Right cardiac atrium (tissue), 5 donors: ENCODE data around the gene KTN1. TPM values are rescaled to one million over a fixed set of nuclear protein-coding genes. Genes with fewer than 3 reads are reported as not detected.
A peak's percentile ranks its signal among the peaks of the same experiment; 100 is the strongest.

ENCODE experiments used
- ATAC-seq, 2 donors: fragments of 200-7000 bp; cut with Tn5 transposase; one replicate each; pipeline versions ENCODE4 v1.8.0 to v1.9.1; 2020; ENCODE audit warnings: moderate library complexity in 2 of 2, mild to moderate bottlenecking in 1 of 2
- DNase-seq, 3 donors: peaks; one replicate each; pipeline ENCODE4 v3.0.0-alpha.2; 2020
- H3K27ac ChIP-seq: one replicate; pipeline ENCODE4 v1.5.1; 2013; ENCODE audit warnings: mild to moderate bottlenecking, low read length, control low read depth, moderate library complexity
- H3K27me3 ChIP-seq: one replicate; pipeline ENCODE4 v1.6.1; 2013; ENCODE audit not compliant: control insufficient read depth, insufficient read depth
- H3K4me1 ChIP-seq: one replicate; pipeline ENCODE4 v1.6.1; 2013; ENCODE audit warnings: low read length; ENCODE audit not compliant: control insufficient read depth, insufficient read depth
- H3K4me3 ChIP-seq: one replicate; pipeline ENCODE4 v1.5.1; 2013; ENCODE audit warnings: low read length, control low read depth
- H3K9me3 ChIP-seq: one replicate; pipeline ENCODE4 v1.6.1; 2013; ENCODE audit warnings: low read length; ENCODE audit not compliant: control insufficient read depth
- WGBS: extraction: QIAGEN DNeasy Blood & Tissue Kit; methylation state at CpG from one replicate; pipeline ENCODE4 v1.1.7; 2013; 5-methylcytosine and 5-hydroxymethylcytosine counted together
- intact Hi-C, 4 donors: fragments of 100-400 bp; cut with DNase I; formaldehyde crosslinking; loops; one replicate each; pipeline versions ENCODE4 v1.11.0 to v1.14.0; 2022 to 2023
- long read RNA-seq, 4 donors: library from polyadenylated mRNA; unstranded; transcript quantifications; one replicate each; pipeline ENCODE4 v2.0.0, GENCODE V29; 2020 to 2021
- polyA plus RNA-seq: library from polyadenylated mRNA; stranded (reverse); fragments of 200-250 nt; gene quantifications from one replicate; pipeline ENCODE4 v1.2.3, GENCODE V29; 2013
- total RNA-seq, 4 donors: library from RNA; stranded (reverse); fragmentation: NEBNext Ultra II Directional; extraction: Animal tissue kit (Norgen Biotek cat#: 25700); gene quantifications; one replicate each; pipeline ENCODE4 v1.2.1, GENCODE V29; 2021
- donor health status: healthy with polysubstance abuse.
- donor health status: DM: no; HTN: yes; CAD: no.
- donor health status: DM: no; HTN: no; CAD: no.
- donor health status: DM: no; HTN: yes; CAD: no; lungs with severe emphysema.
- donor health status: DM: yes; HTN: yes; CAD: no.

KTN1 gene, protein sequence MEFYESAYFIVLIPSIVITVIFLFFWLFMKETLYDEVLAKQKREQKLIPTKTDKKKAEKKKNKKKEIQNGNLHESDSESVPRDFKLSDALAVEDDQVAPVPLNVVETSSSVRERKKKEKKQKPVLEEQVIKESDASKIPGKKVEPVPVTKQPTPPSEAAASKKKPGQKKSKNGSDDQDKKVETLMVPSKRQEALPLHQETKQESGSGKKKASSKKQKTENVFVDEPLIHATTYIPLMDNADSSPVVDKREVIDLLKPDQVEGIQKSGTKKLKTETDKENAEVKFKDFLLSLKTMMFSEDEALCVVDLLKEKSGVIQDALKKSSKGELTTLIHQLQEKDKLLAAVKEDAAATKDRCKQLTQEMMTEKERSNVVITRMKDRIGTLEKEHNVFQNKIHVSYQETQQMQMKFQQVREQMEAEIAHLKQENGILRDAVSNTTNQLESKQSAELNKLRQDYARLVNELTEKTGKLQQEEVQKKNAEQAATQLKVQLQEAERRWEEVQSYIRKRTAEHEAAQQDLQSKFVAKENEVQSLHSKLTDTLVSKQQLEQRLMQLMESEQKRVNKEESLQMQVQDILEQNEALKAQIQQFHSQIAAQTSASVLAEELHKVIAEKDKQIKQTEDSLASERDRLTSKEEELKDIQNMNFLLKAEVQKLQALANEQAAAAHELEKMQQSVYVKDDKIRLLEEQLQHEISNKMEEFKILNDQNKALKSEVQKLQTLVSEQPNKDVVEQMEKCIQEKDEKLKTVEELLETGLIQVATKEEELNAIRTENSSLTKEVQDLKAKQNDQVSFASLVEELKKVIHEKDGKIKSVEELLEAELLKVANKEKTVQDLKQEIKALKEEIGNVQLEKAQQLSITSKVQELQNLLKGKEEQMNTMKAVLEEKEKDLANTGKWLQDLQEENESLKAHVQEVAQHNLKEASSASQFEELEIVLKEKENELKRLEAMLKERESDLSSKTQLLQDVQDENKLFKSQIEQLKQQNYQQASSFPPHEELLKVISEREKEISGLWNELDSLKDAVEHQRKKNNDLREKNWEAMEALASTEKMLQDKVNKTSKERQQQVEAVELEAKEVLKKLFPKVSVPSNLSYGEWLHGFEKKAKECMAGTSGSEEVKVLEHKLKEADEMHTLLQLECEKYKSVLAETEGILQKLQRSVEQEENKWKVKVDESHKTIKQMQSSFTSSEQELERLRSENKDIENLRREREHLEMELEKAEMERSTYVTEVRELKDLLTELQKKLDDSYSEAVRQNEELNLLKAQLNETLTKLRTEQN (N-terminal part only)
- total RNA-seq (100 to 1,000 TPM; 187 to 232 (median 214) TPM), polyA plus RNA-seq (146 TPM)
- long read RNA-seq, donor 1, full-length matches to known transcripts: 41 of 255 reads
- long read RNA-seq, donor 1, partial matches to known transcripts: 104 of 255 reads
- long read RNA-seq, donor 1, other reads (novel, unspliced or antisense): 110 of 255 reads
- long read RNA-seq, donor 2, full-length matches to known transcripts: 38 of 158 reads
- long read RNA-seq, donor 2, partial matches to known transcripts: 37 of 158 reads
- long read RNA-seq, donor 2, other reads (novel, unspliced or antisense): 83 of 158 reads
- long read RNA-seq, donor 3, full-length matches to known transcripts: 10 of 204 reads
- long read RNA-seq, donor 3, partial matches to known transcripts: 148 of 204 reads
- long read RNA-seq, donor 3, other reads (novel, unspliced or antisense): 46 of 204 reads
- long read RNA-seq, donor 4, full-length matches to known transcripts: 47 of 182 reads
- long read RNA-seq, donor 4, partial matches to known transcripts: 27 of 182 reads
- long read RNA-seq, donor 4, other reads (novel, unspliced or antisense): 108 of 182 reads

DNA sequence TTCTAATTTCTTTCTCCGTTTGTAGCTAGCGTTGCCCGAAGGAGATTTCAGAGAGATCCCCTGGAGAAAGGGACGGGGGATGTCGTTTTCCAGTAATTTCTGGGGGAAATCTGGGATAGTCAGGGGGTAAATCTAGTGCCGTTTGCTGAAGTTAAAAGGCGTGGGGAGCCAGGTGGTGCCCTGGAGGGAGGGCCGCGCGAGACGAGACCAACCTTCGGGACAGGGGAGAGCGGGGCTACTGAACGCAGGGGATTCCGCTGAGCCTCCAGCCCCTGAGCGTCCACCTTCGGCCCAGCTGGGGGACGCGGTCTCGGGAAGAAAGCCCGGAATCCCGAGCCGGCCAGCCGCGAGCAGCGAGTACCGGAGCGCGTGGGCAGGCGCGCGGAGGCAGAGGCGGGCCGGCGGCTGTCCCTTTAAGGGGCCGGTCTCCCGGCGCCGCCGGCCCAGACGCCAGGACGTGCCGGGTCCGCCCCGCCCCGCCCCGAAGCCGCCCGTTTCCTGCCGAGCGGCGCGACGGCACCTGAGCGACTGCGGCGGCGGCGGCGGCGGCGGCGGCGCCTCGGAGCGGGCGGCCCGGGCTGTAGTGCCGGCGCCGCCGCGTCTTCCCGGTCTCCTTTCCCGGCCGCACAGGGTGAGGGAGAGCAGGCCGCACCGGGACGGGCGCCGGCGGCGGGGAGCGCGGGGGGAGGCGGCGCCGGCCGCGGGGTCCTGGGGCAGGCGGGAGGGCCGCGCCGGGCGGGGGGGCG lies at the start of gene KTN1:
TSS of gene KTN1 (plus strand) at position 484 of the 746 bp plus-strand sequence. CDS start 31,842 bp downstream, outside the sequence.
- peak; percentile 86 to 93 (median 92) for DNase-seq
- Histone ChIP-seq H3K9me3 (no peaks in the 10 kb centered on the region), H3K4me1 (peaks cover 2% of the 10 kb centered on the region), H3K27me3 (no peaks in the 10 kb centered on the region), H3K27ac (peak within 1 kb of the TSS; percentile 96), H3K4me3 (peak within 1 kb of the TSS; percentile 100)
- whole genome bisulfite sequencing: under 1% methylated on average over 92 of the region's 96 CpGs
- intact Hi-C loops: loop anchor here in 1 of 4 donors (10.0 kb wide), 1 partner anchor 135 kb away; the partner anchor contains the start of gene TBPL2
- ATAC-seq: peak; percentile 97

DNA sequence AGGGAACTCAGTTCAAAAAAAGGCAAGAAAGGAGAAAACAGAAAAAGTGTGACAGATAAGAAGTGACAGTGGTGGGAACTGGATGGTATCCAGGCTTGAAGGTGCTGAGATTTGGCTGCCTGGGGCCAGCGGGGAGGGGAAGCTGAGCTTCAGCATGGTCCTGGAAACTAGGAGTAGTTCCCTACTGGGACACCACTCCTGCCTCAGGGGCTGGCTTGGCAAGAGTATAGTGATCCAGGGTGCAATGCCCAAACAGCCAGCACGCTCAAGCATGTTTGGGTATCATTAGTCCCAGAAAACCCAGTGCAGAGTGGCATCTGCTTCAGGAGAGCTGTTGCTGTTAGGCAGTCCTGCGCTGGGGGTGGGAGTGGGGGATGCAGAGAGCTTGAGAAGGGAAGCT lies 49.5 kb upstream of the KTN1 start:
- no peak for ATAC-seq
- WGBS: 65% methylated on average over 3 of the region's 3 CpGs
- Histone ChIP-seq H3K27me3 (no peaks in the 10 kb centered on the region), H3K4me3 (no peak overlapping the region), H3K27ac (no peak overlapping the region), H3K4me1 (no peaks in the 10 kb centered on the region), H3K9me3 (no peaks in the 10 kb centered on the region)
- no peak for DNase-seq
- intact Hi-C loops: no loop called here

DNA sequence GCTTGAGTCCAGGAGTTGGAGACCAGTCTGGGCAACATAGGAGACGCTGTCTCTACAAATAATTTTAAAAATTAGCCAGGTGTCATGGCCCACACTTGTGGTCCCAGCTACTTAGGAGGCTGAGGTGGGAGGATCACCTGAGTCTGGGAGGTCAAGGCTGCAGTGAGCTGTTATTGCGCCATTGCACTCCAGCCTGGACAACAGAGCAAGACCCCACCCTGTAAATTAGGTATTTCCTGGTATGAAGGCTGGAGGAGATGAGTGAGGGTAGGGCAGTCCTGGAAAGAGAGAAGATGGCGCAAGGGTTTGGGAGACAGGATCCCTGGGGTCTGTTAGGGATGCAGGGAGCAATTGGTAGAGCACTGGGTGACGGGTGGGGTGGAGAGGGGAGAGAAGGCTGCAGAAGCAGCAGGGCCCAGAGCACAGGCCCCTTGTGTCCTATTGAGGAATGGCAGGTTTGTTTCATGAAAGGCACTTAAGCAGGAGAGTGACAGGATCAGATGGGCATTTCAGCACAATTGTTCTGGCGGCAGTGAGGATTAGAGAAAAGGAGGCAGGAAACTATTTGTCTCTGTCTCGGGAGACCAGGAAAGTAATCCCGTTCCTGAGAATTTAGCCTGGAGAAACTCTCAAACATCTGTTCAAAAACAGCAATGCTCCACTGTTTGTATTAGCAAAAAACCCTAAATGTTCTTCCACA lies 47.2 kb upstream of the KTN1 start:
- DNase-seq (no peak), ATAC-seq (no peak)
- 75% methylated on average over 7 of the region's 7 CpGs for WGBS
- Histone ChIP-seq H3K9me3 (no peaks in the 10 kb centered on the region), H3K4me3 (no peak overlapping the region), H3K4me1 (no peaks in the 10 kb centered on the region), H3K27ac (no peak overlapping the region), H3K27me3 (no peaks in the 10 kb centered on the region)
- intact Hi-C loops: no loop called here

DNA sequence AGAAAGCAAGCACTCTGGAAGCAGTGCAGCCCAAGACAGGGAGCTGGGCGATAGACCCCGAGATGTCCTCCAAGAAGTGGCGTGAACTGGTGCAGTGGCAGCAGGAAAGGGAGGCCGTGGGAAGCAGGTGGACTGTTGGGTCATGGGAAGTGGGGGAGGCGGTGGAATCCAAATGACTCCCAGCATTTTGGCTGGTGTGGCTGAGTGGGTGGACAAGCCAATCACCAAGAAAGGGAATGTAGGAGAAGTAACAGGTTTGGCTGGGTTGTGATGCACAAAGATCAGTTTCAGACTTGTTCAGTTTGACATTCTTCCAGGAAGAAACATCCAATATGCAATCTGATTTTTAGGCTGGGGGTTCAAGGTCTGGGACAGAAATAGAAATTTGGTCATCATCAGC lies 46.0 kb upstream of the KTN1 start:
- 65% methylated on average over 5 of the region's 5 CpGs for WGBS
- intact Hi-C loops: no loop called here
- H3K4me1 ChIP-seq: no peaks in the 10 kb centered on the region
- no peaks in the 10 kb centered on the region for H3K27me3 ChIP-seq
- H3K4me3 ChIP-seq: no peak overlapping the region
- no peak overlapping the region for H3K27ac ChIP-seq
- ATAC-seq (no peak), DNase-seq (no peak)
- H3K9me3 ChIP-seq: no peaks in the 10 kb centered on the region

DNA sequence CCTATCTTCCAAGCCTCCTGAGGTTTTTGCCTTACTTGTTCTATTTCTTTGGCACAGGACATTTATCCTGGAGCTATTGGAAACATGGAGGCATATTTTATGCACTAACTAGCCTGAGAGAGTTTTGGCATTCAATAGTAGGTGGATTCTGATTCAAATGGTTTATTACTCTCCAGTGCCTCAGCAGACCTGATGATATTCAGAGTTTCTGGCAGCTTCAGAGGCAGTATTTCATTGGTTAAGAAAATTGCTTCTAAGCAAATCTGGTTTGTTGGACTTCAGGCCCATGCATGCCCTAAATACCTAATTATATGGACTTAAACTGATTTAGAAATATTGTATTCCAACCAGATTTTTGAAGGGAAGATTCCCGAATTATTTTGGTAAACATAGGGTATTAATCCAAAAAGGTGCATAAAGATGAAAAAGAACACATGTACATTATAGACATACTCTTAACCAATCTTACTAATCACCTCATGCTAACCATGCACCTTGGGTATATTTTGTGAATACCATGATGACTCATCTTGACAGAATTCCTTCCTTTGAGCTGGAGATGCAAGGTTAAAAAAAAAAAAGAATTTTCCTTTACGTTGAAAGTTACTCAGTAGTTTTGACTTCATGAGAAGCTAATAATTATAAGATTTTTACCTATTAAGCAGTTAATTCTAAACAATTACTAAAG lies 44.3 kb upstream of the KTN1 start:
- WGBS: 78% methylated on average over 2 of the region's 2 CpGs
- H3K27ac ChIP-seq: no peak overlapping the region

DNA sequence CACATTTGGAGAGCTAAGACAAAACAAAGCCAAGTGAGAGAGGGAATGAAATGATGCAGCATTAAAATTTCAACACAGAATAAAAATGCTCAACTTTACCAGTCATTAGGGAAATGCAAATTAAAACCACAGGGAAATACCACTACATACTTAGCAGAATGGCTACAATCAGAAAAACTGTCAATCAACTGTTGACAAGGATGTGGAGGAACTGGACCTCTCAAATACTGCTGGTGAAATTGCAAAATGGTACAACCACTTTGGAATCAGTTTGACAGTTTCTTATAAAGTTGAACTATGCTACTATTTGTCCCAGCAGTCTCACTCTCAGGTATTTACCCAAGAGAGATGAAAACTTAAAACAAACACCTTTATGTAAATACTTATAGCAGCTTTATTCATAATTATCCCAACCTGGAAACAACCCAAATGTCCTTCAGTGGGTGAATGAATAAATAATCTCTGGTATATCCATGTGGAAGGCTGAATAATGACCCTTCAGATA lies 43.8 kb upstream of the KTN1 start:
- intact Hi-C loops: no loop called here
- ATAC-seq (no peak), DNase-seq (no peak)
- H3K27ac ChIP-seq: no peak overlapping the region
- H3K4me3 ChIP-seq: no peak overlapping the region
- no peaks in the 10 kb centered on the region for H3K27me3 ChIP-seq
- no peaks in the 10 kb centered on the region for H3K4me1 ChIP-seq
- H3K9me3 ChIP-seq: no peaks in the 10 kb centered on the region

More for the DNA sequence above, 44.3 kb upstream of the KTN1 start:
- no peaks in the 10 kb centered on the region for H3K9me3 ChIP-seq
- no peak overlapping the region for H3K4me3 ChIP-seq
- no peak for DNase-seq
- intact Hi-C loops: no loop called here
- no peaks in the 10 kb centered on the region for H3K27me3 ChIP-seq
- ATAC-seq: no peak
- H3K4me1 ChIP-seq: no peaks in the 10 kb centered on the region

DNA sequence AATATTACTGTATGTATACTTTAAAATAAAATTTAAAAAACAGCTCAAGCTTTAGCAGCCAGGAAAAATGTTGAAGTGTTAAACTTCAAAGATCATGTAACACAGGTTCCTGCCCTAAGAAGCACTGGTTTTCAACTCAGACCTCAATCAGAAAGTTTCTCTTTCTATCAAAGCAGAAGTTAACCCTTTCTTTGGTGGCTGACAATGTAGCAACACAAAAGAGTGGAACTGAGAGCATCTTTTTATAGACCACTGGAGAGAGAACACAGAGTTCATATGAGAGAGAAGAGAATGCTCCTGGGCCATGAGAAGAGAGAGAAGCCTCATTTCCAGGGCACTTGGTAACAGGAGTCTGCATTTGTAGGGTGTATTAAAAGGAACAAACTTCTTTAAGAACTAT lies 42.2 kb upstream of the KTN1 start:
- no peaks in the 10 kb centered on the region for H3K9me3 ChIP-seq
- no peak for ATAC-seq
- intact Hi-C loops: no loop called here

DNA sequence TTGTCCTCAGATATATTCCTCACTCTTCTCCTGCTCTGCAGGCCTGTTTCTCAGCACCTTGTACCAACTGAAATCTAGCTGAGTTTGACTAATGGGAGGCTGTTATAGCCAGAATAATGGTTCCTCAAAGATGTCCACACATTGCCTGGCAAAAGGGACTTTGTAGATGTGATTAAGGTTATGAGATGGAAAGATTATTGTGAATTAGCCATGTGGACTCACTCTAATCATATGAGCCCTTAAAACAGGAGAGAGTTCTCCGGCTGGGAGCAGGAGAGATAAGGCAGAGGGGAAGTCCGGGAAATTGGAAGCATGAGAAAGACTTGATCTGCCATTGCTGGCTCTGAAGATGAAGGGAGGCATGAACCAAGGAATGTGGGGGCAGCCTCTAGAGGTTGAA lies 40.0 kb upstream of the KTN1 start:
- no peak for DNase-seq
- no peak overlapping the region for H3K4me3 ChIP-seq
- H3K4me1 ChIP-seq: no peaks in the 10 kb centered on the region
- H3K9me3 ChIP-seq: no peaks in the 10 kb centered on the region
- no peak overlapping the region for H3K27ac ChIP-seq
- intact Hi-C loops: no loop called here
- H3K27me3 ChIP-seq: no peaks in the 10 kb centered on the region
- 45% methylated on average over 2 of the region's 2 CpGs for WGBS
- no peak for ATAC-seq

More for the DNA sequence above, 42.2 kb upstream of the KTN1 start:
- Histone ChIP-seq H3K4me1 (no peaks in the 10 kb centered on the region), H3K27me3 (no peaks in the 10 kb centered on the region), H3K27ac (no peak overlapping the region), H3K4me3 (no peak overlapping the region)
- no peak for DNase-seq
